ENCODE measurements around the gene CNPY1. TPM values are rescaled to one million over a fixed set of nuclear protein-coding genes. Genes with fewer than 3 reads are reported as not detected.

The CNPY1 gene
- total RNA-seq, 1 experiment from 2014 or later, result not detected

DNA sequence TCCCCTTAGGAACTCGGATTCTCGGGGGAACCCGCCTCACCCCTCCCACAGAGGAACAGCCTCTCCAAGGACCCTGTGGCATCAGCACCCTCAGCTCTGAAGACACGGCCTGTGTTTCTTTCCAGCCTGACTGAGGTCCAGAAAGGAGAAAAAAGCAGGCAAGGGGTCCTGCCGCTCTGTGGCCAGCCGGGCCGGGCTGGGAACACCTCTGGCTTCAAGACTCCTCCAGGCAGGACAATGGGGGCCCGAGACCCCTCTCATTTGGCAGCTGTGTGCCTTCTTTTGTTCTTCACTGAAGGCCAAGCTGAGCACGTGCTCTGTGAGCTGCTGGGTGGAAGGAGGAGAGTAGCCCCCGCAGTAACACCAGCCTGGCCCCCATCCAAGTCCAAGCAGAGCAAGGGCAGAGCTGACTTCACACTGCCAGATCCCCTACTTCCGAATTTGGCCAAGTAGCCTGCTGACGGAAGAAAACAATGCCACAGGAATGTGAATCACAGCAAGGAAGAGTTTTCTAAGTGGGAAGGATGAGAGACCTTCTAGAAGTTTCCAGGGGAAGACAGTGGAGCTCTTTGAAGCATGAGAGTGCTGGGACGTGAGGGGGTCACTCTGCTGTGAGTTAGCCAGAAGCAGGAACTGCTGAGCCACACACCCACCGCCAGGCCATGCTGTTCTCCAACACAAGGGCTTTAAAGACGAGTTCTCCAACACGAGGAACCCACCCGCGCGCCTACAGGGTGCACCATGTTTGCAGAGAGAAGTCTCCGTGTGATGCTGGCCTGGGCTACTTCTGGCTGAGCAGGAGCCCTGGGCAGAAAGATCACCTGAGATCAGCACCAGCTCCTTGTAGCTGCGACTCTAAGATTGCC, 3.1 kb downstream of the CNPY1 start:
- ChIA-PET CTCF (no interaction called here), POLR2A (no interaction called here)
- in situ Hi-C loops (cut with HindIII; ENCODE audit: low pct_unique_long_range_greater_than_20kb, low sequenced_read_pairs) (no loop called here), intact Hi-C loops (cut with micrococcal nuclease; ENCODE audit: unreplicated experiment) (no loop called here)
- H3K9me3 ChIP-seq (ENCODE audit: control insufficient read depth, insufficient read depth, low read depth, low read length), result no peaks in the 10 kb centered on the region
- H3K4me3 ChIP-seq (ENCODE audit: low read depth in 2 of 2, low read length in 2 of 2), result no peak overlapping the region
- no TSS peak for BruUV-seq (replicated peaks)
- no peaks in the 10 kb centered on the region for H3K4me1 ChIP-seq (ENCODE audit: control insufficient read depth, insufficient read depth, low read length)
- H3K36me3 ChIP-seq (ENCODE audit: control insufficient read depth, insufficient read depth, low read length), result no peaks in the 10 kb centered on the region
- H3K27ac ChIP-seq (ENCODE audit: low read length), result no peak overlapping the region
- TF ChIP-seq SIN3A (IDR thresholded peaks at IDR 0.05; ENCODE audit: borderline replicate concordance, insufficient read depth, low read depth, low read length) (no peak), TCF7L2 (IDR thresholded peaks at IDR 0.05; ENCODE audit: low read depth, low read length) (no peak), POLR2AphosphoS5 (IDR thresholded peaks at IDR 0.05; ENCODE audit: low read depth, low read length) (no peak)
- TF ChIP-seq, protein P1, sequence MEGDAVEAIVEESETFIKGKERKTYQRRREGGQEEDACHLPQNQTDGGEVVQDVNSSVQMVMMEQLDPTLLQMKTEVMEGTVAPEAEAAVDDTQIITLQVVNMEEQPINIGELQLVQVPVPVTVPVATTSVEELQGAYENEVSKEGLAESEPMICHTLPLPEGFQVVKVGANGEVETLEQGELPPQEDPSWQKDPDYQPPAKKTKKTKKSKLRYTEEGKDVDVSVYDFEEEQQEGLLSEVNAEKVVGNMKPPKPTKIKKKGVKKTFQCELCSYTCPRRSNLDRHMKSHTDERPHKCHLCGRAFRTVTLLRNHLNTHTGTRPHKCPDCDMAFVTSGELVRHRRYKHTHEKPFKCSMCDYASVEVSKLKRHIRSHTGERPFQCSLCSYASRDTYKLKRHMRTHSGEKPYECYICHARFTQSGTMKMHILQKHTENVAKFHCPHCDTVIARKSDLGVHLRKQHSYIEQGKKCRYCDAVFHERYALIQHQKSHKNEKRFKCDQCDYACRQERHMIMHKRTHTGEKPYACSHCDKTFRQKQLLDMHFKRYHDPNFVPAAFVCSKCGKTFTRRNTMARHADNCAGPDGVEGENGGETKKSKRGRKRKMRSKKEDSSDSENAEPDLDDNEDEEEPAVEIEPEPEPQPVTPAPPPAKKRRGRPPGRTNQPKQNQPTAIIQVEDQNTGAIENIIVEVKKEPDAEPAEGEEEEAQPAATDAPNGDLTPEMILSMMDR (IDR thresholded peaks at IDR 0.05), result no peak
- TF ChIP-seq, protein P2, sequence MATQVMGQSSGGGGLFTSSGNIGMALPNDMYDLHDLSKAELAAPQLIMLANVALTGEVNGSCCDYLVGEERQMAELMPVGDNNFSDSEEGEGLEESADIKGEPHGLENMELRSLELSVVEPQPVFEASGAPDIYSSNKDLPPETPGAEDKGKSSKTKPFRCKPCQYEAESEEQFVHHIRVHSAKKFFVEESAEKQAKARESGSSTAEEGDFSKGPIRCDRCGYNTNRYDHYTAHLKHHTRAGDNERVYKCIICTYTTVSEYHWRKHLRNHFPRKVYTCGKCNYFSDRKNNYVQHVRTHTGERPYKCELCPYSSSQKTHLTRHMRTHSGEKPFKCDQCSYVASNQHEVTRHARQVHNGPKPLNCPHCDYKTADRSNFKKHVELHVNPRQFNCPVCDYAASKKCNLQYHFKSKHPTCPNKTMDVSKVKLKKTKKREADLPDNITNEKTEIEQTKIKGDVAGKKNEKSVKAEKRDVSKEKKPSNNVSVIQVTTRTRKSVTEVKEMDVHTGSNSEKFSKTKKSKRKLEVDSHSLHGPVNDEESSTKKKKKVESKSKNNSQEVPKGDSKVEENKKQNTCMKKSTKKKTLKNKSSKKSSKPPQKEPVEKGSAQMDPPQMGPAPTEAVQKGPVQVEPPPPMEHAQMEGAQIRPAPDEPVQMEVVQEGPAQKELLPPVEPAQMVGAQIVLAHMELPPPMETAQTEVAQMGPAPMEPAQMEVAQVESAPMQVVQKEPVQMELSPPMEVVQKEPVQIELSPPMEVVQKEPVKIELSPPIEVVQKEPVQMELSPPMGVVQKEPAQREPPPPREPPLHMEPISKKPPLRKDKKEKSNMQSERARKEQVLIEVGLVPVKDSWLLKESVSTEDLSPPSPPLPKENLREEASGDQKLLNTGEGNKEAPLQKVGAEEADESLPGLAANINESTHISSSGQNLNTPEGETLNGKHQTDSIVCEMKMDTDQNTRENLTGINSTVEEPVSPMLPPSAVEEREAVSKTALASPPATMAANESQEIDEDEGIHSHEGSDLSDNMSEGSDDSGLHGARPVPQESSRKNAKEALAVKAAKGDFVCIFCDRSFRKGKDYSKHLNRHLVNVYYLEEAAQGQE (IDR thresholded peaks at IDR 0.05; ENCODE audit: insufficient read depth in 1 of 2, low read depth in 2 of 2, low read length in 1 of 2), result no peak
- DNase-seq (ENCODE audit: low read depth, low spot score) (no peak), ATAC-seq (0 out of 2 replicates have a peak, but pooled peaks have one; percentile 11)
- H3K27me3 ChIP-seq (ENCODE audit: control insufficient read depth, insufficient read depth, low read length), result no peaks in the 10 kb centered on the region; the same call in 1 of the 2 replicates

DNA sequence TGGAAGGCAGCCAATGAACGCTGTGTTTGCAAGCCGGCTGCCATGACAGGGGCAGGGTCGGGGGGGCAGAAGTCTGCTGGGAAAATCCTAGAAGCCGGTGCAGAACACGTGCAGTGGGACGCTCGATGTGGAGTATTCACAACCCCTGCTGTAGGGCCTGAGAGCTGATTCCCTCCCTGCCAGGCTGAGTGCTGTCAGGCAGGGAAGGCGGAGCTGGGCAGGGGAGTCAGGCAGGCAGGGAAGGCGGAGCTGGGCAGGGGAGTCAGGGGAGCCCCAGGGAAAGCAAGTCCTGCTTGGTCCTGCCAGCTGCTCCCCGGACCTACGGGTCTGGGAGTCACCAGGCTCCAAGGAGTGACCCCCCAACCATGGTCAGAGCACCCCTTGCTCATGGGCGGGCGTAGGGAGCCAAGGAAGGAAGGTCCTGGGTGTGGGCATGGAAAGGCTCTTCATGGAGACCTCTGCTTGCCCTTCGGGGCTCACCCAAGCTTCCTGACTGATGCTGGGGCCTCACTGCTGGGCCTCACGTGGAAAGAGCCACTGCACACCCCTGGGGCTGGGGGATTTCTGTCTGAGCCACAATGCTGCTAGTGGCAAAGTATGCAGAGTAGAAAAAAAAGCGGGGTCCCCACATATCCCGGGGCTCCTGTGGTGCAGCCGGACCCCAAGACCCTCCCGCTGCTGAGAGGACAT, 4.2 kb downstream of the CNPY1 start:
- BruUV-seq (replicated peaks), result no TSS peak

More for the DNA sequence above, 4.2 kb downstream of the CNPY1 start:
- Histone ChIP-seq H3K27ac (ENCODE audit: low read length) (no peak overlapping the region), H3K4me3 (ENCODE audit: low read depth in 2 of 2, low read length in 2 of 2) (no peak overlapping the region), H3K4me1 (ENCODE audit: control insufficient read depth, insufficient read depth, low read length) (no peaks in the 10 kb centered on the region), H3K27me3 (ENCODE audit: control insufficient read depth, insufficient read depth, low read length) (no peaks in the 10 kb centered on the region; the same call in 1 of the 2 replicates), H3K36me3 (ENCODE audit: control insufficient read depth, insufficient read depth, low read length) (no peaks in the 10 kb centered on the region), H3K9me3 (ENCODE audit: control insufficient read depth, insufficient read depth, low read depth, low read length) (no peaks in the 10 kb centered on the region)
- CTCF ChIA-PET, result no interaction called here
- intact Hi-C loops (cut with micrococcal nuclease; ENCODE audit: unreplicated experiment) (no loop called here), in situ Hi-C loops (cut with HindIII; ENCODE audit: low pct_unique_long_range_greater_than_20kb, low sequenced_read_pairs) (no loop called here)
- no peak for DNase-seq (ENCODE audit: low read depth, low spot score)
- TF ChIP-seq TCF7L2 (IDR thresholded peaks at IDR 0.05; ENCODE audit: low read depth, low read length), result no peak
- TF ChIP-seq POLR2AphosphoS5 (IDR thresholded peaks at IDR 0.05; ENCODE audit: low read depth, low read length), result no peak
- TF ChIP-seq, protein P2 (IDR thresholded peaks at IDR 0.05; ENCODE audit: insufficient read depth in 1 of 2, low read depth in 2 of 2, low read length in 1 of 2), result no peak
- TF ChIP-seq, protein P1 (IDR thresholded peaks at IDR 0.05), result no peak
- no peak for TF ChIP-seq SIN3A (IDR thresholded peaks at IDR 0.05; ENCODE audit: borderline replicate concordance, insufficient read depth, low read depth, low read length)
- no peak for ATAC-seq
- POLR2A ChIA-PET, result no interaction called here

Measured in Panc1 (cell line).